Astrocyte of the cerebellum (primary cell): ENCODE results near the gene NLGN1.

Source experiments
- DNase-seq: peaks from one replicate; pipeline ENCODE4 v3.0.0-alpha.2; 2011; ENCODE audit warnings: low read depth
- H3K4me3 ChIP-seq: 2 replicates; pipeline ENCODE4 v1.5.1; 2011; ENCODE audit warnings: mild to moderate bottlenecking, low read depth, low read length, moderate library complexity
- CTCF ChIP-seq: IDR thresholded peaks from 2 replicates; pipeline ENCODE4 v1.5.1; 2012; ENCODE audit warnings: low read length, low read depth, moderate library complexity, mild to moderate bottlenecking; ENCODE audit errors: missing control alignments
- in situ Hi-C: cut with HindIII; loops from 2 replicates; pipeline ENCODE4 v1.10.0; 2017; ENCODE audit warnings: low sequenced_read_pairs

The NLGN1 gene

GRCh38 chr3:174060431-174060830 lies 662.9 kb downstream of the NLGN1 start:
- DNase-seq, result no peak
- TF ChIP-seq CTCF, result no peak
- in situ Hi-C loops, result no loop called here
- no peak overlapping the region for H3K4me3 ChIP-seq

GRCh38 chr3:174061162-174061561 lies 663.6 kb downstream of the NLGN1 start:
- no peak overlapping the region for H3K4me3 ChIP-seq
- in situ Hi-C loops, result no loop called here
- DNase-seq, result no peak
- no peak for TF ChIP-seq CTCF

- in situ Hi-C loops, result no loop called here
- no peak overlapping the region for H3K4me3 ChIP-seq
- no peak for DNase-seq
- TF ChIP-seq CTCF, result no peak
Measured at GRCh38 chr3:174061731-174062130, 664.2 kb downstream of the NLGN1 start.

- DNase-seq, result no peak
- in situ Hi-C loops, result no loop called here
- TF ChIP-seq CTCF, result no peak
- no peak overlapping the region for H3K4me3 ChIP-seq
Measured at GRCh38 chr3:174062923-174063322, 665.4 kb downstream of the NLGN1 start.

GRCh38 chr3:174068035-174068434 lies 670.5 kb downstream of the NLGN1 start:
- in situ Hi-C loops, result no loop called here
- H3K4me3 ChIP-seq, result no peak overlapping the region
- TF ChIP-seq CTCF, result no peak
- DNase-seq, result no peak

GRCh38 chr3:174072675-174073074 lies 675.1 kb downstream of the NLGN1 start:
- no peak for TF ChIP-seq CTCF
- no peak for DNase-seq
- no peak overlapping the region for H3K4me3 ChIP-seq
- in situ Hi-C loops, result no loop called here

GRCh38 chr3:174083706-174084105 lies 686.2 kb downstream of the NLGN1 start:
- in situ Hi-C loops, result no loop called here
- no peak for TF ChIP-seq CTCF
- no peak for DNase-seq
- no peak overlapping the region for H3K4me3 ChIP-seq
